ENCODE results near the gene SLC35F2. TPM values are rescaled to one million over a fixed set of nuclear protein-coding genes. Genes with fewer than 3 reads are reported as not detected.

SLC35F2 gene
- total and polyA plus RNA-seq, 2 of the 8 experiments (the other 6 are each of a cell fraction or from before 2014, with no cell fraction given): 15.1 to 29.7 TPM

Other genes with a start within 250 kb of the SLC35F2 start
- gene SLN, start 146.7 kb downstream of the SLC35F2 start, total RNA-seq (2021; fragmentation: NEBNext Ultra II Directional; extraction: Animal tissue kit (Norgen Biotek cat#: 25700)): not detected in 2 replicates
- not detected in 2 replicates for gene SLN, start 146.7 kb downstream of the SLC35F2 start, polyA plus RNA-seq (2011; rRNA removed)
- 17.9 and 19.1 TPM in 2 replicates for gene RAB39A, start 69.7 kb upstream of the SLC35F2 start, total RNA-seq (2021; fragmentation: NEBNext Ultra II Directional; extraction: Animal tissue kit (Norgen Biotek cat#: 25700))
- 6.2 and 7.1 TPM in 2 replicates for gene RAB39A, start 69.7 kb upstream of the SLC35F2 start, polyA plus RNA-seq (2011; rRNA removed)
- 31.8 and 32.0 TPM in 2 replicates for gene CUL5, start 150.1 kb upstream of the SLC35F2 start, total RNA-seq (2021; fragmentation: NEBNext Ultra II Directional; extraction: Animal tissue kit (Norgen Biotek cat#: 25700))
- gene CUL5, start 150.1 kb upstream of the SLC35F2 start, polyA plus RNA-seq (2011; rRNA removed): 4.9 and 9.8 TPM in 2 replicates

Data from H1 (cell line).